HG02943 (cell line): Measurements from ENCODE around the gene TGM6.

Source experiments
- ATAC-seq: cut with Tn5 transposase; IDR thresholded peaks from one replicate; pipeline ENCODE4 v1.9.1; 2021; ENCODE audit warnings: mild to moderate bottlenecking, low read depth, moderate library complexity; ENCODE audit not compliant: unreplicated experiment

Gene TGM6

DNA sequence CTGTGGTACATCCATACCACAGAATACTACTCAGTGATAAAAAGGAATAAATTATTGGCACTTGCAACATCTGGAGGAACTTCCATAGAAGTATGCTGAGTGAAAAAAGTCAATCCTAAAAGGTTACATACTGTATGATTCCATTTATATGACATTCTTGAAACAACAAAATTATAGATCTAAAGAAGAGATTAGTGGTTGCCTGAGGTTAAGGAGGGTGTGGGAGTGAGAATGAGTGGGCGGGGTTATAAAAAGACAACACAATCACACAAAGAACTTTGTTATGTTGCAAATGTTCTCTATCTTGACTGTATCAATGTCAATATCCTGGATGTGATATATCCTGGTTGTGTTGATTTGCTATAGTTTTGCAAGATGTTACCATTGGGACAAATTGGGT is 68.7 kb downstream of the TGM6 start:
- ATAC-seq: no peak

DNA sequence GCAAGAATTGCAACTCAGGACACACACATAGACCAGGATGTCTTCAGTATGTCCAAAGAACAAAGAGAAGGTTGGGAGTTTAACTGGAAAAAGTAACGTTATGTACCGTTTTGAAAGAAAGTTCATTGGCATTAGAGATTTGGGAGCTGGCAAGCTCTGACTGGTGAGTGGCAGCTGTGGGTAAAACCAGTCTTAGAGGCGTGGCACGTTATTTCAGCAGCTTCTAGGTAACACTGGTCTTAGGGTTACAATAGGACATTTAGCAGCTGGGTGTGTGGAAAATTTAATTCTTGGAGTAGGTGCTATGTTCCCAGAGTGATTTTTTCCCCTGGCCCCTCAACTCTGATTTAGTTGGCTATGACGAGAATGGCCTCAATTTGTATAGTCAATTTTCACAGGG is 70.7 kb downstream of the TGM6 start:
- no peak for ATAC-seq

- no peak for ATAC-seq
Measured at GRCh38 chr20:2451939-2452732, 71.4 kb downstream of the TGM6 start.

GRCh38 chr20:2453792-2454191 is 73.1 kb downstream of the TGM6 start:
- ATAC-seq: no peak

- no peak for ATAC-seq
Measured at GRCh38 chr20:2455771-2456497, 75.2 kb downstream of the TGM6 start.

- ATAC-seq: no peak
Measured at GRCh38 chr20:2458919-2459499, 78.3 kb downstream of the TGM6 start.

DNA sequence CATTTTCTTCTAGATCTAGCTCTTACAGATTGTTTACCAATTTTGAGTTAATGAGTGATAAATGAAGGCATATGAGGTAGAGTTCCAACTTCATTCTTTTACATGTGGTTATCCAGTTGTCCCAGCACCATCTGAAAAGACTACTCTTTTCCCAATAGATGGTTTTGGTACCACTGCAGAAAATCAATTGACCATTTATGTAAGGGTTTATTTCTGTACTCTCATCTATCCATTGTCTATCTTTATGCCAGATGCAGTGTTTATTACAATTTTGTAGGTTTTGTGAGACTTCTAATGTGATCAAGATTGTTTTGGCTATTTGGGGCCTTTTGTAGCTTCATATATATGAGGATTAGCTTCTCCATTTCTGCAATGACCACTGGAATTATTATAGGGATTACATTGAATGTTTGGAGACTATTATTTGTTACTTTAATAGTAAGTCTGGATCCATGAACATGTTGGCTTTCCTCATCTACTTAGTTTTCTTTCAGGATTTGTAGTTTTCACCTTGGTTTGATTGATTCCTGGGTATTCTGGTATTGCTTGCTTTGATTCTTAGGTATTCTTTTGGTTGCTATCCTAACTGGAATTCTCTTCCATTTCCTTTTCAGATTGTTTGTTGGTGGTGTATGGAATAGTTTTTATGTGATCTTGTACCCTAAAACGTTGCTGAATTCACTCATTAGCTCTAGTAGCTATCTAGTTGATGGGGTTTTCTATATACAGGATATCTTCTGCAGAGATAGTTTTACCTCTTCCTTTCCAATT is 79.5 kb downstream of the TGM6 start:
- ATAC-seq: no peak

DNA sequence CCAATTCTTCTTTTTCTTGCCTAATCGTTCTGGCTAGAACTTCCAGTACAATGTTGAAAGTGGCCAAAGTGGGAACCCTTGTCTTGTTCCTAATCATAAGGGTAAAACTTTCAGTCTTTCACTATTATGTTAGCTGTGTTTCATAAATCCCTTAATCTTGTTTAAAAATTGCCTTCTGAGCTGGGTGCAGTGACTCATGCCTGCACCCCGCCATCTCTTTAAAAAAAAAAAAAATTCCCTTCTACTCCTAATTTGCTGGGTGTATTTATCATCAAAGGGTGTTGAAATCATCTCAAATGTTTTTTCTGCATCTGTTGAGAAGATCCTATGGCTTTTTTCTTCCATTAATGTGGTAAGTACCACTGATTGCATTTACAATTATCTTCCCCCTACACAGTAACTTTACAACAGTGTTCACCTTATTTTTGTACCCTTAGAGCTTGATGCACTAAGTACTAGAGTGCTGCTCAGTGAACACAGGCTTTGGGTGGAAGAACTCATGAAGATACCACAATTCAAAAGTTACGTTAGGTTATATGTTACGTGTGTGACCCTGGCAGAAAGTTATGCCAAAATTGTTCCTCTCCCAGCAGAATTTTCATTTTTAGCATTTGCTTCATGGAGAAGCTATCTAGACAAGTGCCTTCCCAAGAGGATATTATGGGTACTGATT is 80.2 kb downstream of the TGM6 start:
- ATAC-seq: no peak

DNA sequence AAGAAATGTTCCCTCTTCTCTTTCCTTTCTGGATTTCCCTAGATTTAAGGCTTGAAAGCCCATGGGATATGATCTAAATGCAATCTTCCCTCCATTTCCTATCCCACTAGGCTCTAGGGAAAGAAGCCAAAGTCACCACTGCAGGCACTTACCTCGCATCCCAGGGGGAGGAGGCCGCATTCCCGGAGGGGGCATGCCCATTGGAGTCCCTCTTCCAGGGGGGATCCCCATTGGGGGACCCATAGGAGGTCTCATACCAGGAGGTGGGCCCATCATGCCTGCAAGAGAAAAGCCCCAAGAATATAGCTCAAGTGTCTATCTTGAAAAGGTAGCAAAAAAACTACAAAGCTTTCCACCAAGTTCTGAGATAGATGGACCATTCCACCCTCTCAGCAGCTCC is 81.8 kb downstream of the TGM6 start:
- no peak for ATAC-seq

GRCh38 chr20:2463616-2464365 is 83.1 kb downstream of the TGM6 start:
- no peak for ATAC-seq

GRCh38 chr20:2465100-2465499 is 84.4 kb downstream of the TGM6 start:
- ATAC-seq: no peak

- ATAC-seq: no peak
Measured at GRCh38 chr20:2467412-2467811, 86.7 kb downstream of the TGM6 start.

DNA sequence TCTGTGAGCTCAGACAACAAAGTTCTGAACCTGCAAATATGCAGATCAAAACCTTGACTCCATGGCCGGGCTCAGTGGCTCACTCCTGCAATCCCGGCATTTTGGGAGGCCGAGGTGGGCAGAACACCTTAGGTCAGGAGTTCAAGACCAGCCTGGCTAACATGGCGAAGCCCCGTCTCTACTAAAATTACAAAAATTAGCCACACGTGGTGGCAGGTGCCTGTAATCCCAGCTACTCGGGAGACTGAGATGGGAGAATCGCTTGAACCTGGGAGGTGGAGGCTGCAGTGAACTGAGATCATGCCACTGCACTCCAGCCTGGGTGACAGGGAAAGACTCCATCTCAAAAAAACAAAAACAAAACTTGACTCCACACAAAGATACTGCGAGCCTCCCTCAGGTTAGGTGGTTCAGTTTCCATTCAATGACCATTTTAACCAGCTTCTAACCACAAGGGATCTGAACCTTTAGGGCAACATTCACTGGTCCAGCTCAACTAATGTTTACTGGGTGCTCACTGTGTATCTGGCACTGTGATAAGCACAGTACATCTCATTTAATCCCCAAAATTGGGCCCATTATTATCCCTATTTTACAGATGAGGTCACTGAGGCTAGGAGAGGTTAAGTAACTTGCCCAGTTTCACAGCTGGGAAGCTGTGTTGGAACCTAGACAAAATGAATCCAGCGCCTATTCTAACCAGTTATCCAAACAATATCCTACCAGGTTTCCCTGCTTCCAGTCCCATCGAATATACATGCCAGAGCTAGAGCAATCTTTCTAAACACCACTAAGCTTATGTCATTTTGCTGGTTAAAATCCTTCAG is 88.1 kb downstream of the TGM6 start:
- ATAC-seq: no peak

- peak; percentile 21 for ATAC-seq
Measured at GRCh38 chr20:2469991-2470422, 89.3 kb downstream of the TGM6 start.

- peak; percentile 96 for ATAC-seq
Measured at GRCh38 chr20:2470423-2471193, 89.9 kb downstream of the TGM6 start, which contains the start of gene SNRPB. Gene SNRPB, minus strand, starts transcription at chr20:2470789. Its CDS starts 99 bp downstream, at chr20:2470690.

DNA sequence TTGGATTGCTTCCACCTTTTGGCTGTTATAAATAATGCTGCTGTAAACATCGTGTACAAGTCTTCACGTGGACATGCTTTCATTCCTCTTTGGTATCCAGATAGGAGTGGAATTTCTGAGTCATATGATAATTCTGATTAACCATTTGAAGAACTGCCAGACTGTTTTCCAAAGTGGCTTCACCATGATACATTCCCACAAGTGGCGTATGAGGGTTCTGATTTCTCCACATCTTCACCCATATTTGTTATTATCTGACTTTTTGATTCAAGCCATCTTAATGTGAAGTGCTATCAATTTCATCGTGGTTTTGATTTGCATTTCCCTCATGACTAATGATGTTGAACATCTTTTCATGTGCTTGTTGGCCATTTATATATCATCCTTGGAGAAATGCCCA is 92.8 kb downstream of the TGM6 start:
- no peak for ATAC-seq

DNA sequence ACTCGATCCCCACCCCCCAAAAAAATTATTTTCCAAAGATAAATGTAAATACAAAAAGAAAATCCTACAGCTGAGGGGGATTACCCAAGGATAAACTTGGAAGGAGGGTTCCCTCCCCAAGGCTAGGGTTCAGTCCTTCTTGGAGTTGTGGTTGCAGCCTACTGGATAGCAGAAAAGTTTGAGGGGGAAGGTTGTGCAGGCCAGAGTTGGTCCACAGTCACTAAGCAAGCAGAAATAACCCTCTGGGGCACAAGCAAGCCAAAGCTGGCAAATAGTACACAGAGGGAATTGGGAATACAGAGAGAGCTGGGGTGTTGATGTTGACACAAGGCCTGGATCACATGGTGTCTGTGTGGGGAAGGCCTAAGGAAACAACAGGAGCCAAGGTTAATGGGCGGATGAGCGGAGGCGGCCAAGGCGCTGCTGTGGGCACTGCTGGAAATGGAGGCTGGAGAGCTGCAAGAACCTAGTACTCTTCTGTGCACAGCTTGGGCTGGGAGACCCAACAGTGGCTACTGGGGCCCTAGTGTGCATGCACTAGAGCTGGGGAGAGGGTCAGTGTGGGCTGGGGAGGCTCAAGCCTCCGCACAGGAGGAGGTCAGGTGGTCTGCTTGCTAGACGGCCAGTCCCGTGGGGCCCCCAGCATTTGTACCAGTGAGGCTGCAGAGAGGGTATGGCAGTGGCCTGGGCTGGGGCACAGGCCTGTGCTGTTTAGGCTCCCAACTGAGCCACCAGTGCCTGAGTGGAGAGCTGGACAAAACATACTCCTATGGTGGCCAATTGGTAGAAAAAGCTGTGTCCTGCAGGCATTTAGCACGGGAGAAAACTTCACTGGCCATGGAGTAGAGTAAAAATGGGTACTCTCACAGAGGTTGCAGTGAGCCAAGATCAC is 95.4 kb downstream of the TGM6 start:
- no peak for ATAC-seq
